NCI-H1092 treated with DMSO at 0.1 percent for 48 hours (cell line): Measurements from ENCODE around the gene CD300H.
"Not testable (repeated sequence)": the region's sequence is repeated elsewhere in the genome, so short reads cannot be mapped to it uniquely, and the experiment has no call there.

Experiments used
- DNase-seq: peaks from one replicate; lab custom pipeline; 2025; lab: John Stamatoyannopoulos, UW

CD300H gene

GRCh38 chr17:74584292-74585060, 17.2 kb upstream of the CD300H start:
- DNase-seq = no peak

- no peak for DNase-seq
These were observed 15.3 kb upstream of the CD300H start for GRCh38 chr17:74582633-74583032.

- DNase-seq = no peak
These were observed 12.6 kb upstream of the CD300H start for GRCh38 chr17:74579900-74580299.

- no peak for DNase-seq
These were observed 11.7 kb upstream of the CD300H start for GRCh38 chr17:74578979-74579378.

- DNase-seq = no peak
These were observed 7.3 kb upstream of the CD300H start for GRCh38 chr17:74574489-74575142.

- not testable (repeated sequence) for DNase-seq
These were observed 6.3 kb upstream of the CD300H start for GRCh38 chr17:74573635-74574034.

GRCh38 chr17:74573169-74573568, 5.9 kb upstream of the CD300H start:
- no peak for DNase-seq

- no peak for DNase-seq
These were observed 4.4 kb upstream of the CD300H start for GRCh38 chr17:74571621-74572270.

GRCh38 chr17:74569020-74570003, 2.0 kb upstream of the CD300H start:
- no peak for DNase-seq

- DNase-seq = no peak
These were observed 981 bp upstream of the CD300H start for GRCh38 chr17:74568106-74568873.

- DNase-seq = peak; percentile 8
These were observed 1.1 kb downstream of the CD300H start for GRCh38 chr17:74566132-74566753.

GRCh38 chr17:74565126-74565525, 2.2 kb downstream of the CD300H start:
- DNase-seq = no peak

- DNase-seq = no peak
These were observed 4.0 kb downstream of the CD300H start for GRCh38 chr17:74563358-74563757.

GRCh38 chr17:74561586-74561985, 5.7 kb downstream of the CD300H start:
- no peak for DNase-seq

- no peak for DNase-seq
These were observed 8.3 kb downstream of the CD300H start for GRCh38 chr17:74558882-74559519.

- not testable (repeated sequence) for DNase-seq
These were observed 8.9 kb downstream of the CD300H start for GRCh38 chr17:74558402-74558801.

- DNase-seq = no peak
These were observed 11.8 kb downstream of the CD300H start for GRCh38 chr17:74555427-74555940.

GRCh38 chr17:74554909-74555308, 12.4 kb downstream of the CD300H start:
- DNase-seq = no peak

- DNase-seq = no peak
These were observed 15.3 kb downstream of the CD300H start for GRCh38 chr17:74552037-74552436.

GRCh38 chr17:74550602-74551001, 16.7 kb downstream of the CD300H start:
- no peak for DNase-seq
